Measurements from ENCODE around the gene MYO10.

Gene MYO10

GRCh38 chr5:16916262-16916878 is 19.7 kb downstream of the MYO10 start (continued):
- TF ChIP-seq BCL6B (tag by site-specific recombination; IDR thresholded peaks at IDR 0.05) (no peak), KLF16 (tag by site-specific recombination; IDR thresholded peaks at IDR 0.05) (no peak)
- TF ChIP-seq, protein P1, sequence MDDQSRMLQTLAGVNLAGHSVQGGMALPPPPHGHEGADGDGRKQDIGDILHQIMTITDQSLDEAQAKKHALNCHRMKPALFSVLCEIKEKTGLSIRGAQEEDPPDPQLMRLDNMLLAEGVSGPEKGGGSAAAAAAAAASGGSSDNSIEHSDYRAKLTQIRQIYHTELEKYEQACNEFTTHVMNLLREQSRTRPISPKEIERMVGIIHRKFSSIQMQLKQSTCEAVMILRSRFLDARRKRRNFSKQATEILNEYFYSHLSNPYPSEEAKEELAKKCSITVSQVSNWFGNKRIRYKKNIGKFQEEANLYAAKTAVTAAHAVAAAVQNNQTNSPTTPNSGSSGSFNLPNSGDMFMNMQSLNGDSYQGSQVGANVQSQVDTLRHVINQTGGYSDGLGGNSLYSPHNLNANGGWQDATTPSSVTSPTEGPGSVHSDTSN (CRISPR knock-in tag; IDR thresholded peaks at IDR 0.05), result no peak

GRCh38 chr5:16914584-16914983 is 21.5 kb downstream of the MYO10 start:
- H3K36me3 ChIP-seq (ENCODE audit: control insufficient read depth in 2 of 2, insufficient read depth in 1 of 2, low read length in 2 of 2), result no peaks in the 10 kb centered on the region; a peak in 1 of 3 replicates
- POLR2A ChIA-PET, result no interaction called here
- H3K9me3 ChIP-seq (ENCODE audit: control insufficient read depth, insufficient read depth, low read depth, low read length), result no peaks in the 10 kb centered on the region
- CTCF ChIA-PET, result interaction anchor here (0.6 to 1.8 kb wide), 3 partner anchors 16 to 276 kb away, joined by 3 to 6 read pairs (median 3); no protein-coding TSS in a partner anchor
- H3K4me1 ChIP-seq (ENCODE audit: control insufficient read depth, insufficient read depth, low read length), result peaks cover 30% of the 10 kb centered on the region
- no peak overlapping the region for H3K4me3 ChIP-seq (ENCODE audit: low read depth, low read length)
- no peak overlapping the region for H3K27ac ChIP-seq (ENCODE audit: extremely low read depth, low read depth, low read length)
- TF ChIP-seq, protein P2, sequence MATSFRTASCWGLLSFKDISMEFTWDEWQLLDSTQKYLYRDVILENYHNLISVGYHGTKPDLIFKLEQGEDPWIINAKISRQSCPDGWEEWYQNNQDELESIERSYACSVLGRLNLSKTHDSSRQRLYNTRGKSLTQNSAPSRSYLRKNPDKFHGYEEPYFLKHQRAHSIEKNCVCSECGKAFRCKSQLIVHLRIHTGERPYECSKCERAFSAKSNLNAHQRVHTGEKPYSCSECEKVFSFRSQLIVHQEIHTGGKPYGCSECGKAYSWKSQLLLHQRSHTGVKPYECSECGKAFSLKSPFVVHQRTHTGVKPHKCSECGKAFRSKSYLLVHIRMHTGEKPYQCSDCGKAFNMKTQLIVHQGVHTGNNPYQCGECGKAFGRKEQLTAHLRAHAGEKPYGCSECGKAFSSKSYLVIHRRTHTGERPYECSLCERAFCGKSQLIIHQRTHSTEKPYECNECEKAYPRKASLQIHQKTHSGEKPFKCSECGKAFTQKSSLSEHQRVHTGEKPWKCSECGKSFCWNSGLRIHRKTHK (tag by site-specific recombination; IDR thresholded peaks at IDR 0.05), result no peak
- no peak for TF ChIP-seq ZNF2 (tag by site-specific recombination; IDR thresholded peaks at IDR 0.05)
- TF ChIP-seq PRDM6 (tag by site-specific recombination; IDR thresholded peaks at IDR 0.05), result no peak
- TF ChIP-seq, protein P3, sequence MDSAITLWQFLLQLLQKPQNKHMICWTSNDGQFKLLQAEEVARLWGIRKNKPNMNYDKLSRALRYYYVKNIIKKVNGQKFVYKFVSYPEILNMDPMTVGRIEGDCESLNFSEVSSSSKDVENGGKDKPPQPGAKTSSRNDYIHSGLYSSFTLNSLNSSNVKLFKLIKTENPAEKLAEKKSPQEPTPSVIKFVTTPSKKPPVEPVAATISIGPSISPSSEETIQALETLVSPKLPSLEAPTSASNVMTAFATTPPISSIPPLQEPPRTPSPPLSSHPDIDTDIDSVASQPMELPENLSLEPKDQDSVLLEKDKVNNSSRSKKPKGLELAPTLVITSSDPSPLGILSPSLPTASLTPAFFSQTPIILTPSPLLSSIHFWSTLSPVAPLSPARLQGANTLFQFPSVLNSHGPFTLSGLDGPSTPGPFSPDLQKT (IDR thresholded peaks at IDR 0.05; ENCODE audit: borderline replicate concordance, low read depth, low read length), result no peak
- TF ChIP-seq, protein P4, sequence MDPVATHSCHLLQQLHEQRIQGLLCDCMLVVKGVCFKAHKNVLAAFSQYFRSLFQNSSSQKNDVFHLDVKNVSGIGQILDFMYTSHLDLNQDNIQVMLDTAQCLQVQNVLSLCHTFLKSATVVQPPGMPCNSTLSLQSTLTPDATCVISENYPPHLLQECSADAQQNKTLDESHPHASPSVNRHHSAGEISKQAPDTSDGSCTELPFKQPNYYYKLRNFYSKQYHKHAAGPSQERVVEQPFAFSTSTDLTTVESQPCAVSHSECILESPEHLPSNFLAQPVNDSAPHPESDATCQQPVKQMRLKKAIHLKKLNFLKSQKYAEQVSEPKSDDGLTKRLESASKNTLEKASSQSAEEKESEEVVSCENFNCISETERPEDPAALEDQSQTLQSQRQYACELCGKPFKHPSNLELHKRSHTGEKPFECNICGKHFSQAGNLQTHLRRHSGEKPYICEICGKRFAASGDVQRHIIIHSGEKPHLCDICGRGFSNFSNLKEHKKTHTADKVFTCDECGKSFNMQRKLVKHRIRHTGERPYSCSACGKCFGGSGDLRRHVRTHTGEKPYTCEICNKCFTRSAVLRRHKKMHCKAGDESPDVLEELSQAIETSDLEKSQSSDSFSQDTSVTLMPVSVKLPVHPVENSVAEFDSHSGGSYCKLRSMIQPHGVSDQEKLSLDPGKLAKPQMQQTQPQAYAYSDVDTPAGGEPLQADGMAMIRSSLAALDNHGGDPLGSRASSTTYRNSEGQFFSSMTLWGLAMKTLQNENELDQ (tag by site-specific recombination; IDR thresholded peaks at IDR 0.05; ENCODE audit: low read depth), result no peak
- no peak for TF ChIP-seq ZNF76 (tag by site-specific recombination; IDR thresholded peaks at IDR 0.05; ENCODE audit: borderline replicate concordance, low read depth)
- TF ChIP-seq ZNF37A (tag by site-specific recombination; IDR thresholded peaks at IDR 0.05), result no peak
- no peak for TF ChIP-seq TCF7L2 (IDR thresholded peaks at IDR 0.05; ENCODE audit: borderline replicate concordance, low read depth, low read length)
- TF ChIP-seq, protein P5, sequence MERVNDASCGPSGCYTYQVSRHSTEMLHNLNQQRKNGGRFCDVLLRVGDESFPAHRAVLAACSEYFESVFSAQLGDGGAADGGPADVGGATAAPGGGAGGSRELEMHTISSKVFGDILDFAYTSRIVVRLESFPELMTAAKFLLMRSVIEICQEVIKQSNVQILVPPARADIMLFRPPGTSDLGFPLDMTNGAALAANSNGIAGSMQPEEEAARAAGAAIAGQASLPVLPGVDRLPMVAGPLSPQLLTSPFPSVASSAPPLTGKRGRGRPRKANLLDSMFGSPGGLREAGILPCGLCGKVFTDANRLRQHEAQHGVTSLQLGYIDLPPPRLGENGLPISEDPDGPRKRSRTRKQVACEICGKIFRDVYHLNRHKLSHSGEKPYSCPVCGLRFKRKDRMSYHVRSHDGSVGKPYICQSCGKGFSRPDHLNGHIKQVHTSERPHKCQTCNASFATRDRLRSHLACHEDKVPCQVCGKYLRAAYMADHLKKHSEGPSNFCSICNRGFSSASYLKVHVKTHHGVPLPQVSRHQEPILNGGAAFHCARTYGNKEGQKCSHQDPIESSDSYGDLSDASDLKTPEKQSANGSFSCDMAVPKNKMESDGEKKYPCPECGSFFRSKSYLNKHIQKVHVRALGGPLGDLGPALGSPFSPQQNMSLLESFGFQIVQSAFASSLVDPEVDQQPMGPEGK (tag by site-specific recombination; IDR thresholded peaks at IDR 0.05), result no peak
- no peak for TF ChIP-seq ZFP41 (tag by site-specific recombination; IDR thresholded peaks at IDR 0.05; ENCODE audit: borderline replicate concordance)
- TF ChIP-seq BCL6B (tag by site-specific recombination; IDR thresholded peaks at IDR 0.05), result no peak
- no peak for TF ChIP-seq ZNF518A (tag by site-specific recombination; conservative IDR thresholded peaks at IDR 0.05; ENCODE audit: low read depth)
- TF ChIP-seq ZNF776 (tag by site-specific recombination; IDR thresholded peaks at IDR 0.05; ENCODE audit: borderline replicate concordance), result no peak
- no peak for TF ChIP-seq ZNF48 (tag by site-specific recombination; IDR thresholded peaks at IDR 0.05)
